WI38 (cell line): ENCODE results near the gene RFX3.

ENCODE experiments used
- H3K4me3 ChIP-seq: 2 replicates; pipeline ENCODE4 v1.5.1; 2011; ENCODE audit warnings: low read depth, mild to moderate bottlenecking, control low read depth, low read length
- TF ChIP-seq, protein P1 (sequence below): IDR thresholded peaks from 2 replicates; pipeline ENCODE4 v1.5.1; 2012; ENCODE audit warnings: low read depth, mild to moderate bottlenecking, control low read depth, low read length

The RFX3 gene

DNA sequence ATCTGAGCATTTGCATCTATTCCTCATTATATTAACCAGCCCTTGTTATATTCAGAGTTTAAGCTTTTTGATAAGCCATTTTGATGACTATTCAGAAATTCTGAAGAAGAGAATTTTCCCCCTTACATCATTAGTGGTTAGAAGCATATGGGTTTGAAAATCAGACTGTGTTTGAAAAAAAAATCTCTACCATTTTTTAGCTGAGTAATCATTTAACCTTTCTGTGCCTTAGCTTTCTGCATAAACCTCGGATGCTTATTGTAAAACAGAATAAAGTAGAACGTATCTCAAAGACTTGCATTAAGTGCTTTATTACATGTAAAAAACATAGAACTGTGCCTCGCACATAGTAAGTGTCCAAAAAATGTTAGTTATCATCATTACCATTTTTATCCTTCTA lies 278.6 kb downstream of the RFX3 start:
- H3K4me3 ChIP-seq = no peak overlapping the region
- TF ChIP-seq, protein P1, sequence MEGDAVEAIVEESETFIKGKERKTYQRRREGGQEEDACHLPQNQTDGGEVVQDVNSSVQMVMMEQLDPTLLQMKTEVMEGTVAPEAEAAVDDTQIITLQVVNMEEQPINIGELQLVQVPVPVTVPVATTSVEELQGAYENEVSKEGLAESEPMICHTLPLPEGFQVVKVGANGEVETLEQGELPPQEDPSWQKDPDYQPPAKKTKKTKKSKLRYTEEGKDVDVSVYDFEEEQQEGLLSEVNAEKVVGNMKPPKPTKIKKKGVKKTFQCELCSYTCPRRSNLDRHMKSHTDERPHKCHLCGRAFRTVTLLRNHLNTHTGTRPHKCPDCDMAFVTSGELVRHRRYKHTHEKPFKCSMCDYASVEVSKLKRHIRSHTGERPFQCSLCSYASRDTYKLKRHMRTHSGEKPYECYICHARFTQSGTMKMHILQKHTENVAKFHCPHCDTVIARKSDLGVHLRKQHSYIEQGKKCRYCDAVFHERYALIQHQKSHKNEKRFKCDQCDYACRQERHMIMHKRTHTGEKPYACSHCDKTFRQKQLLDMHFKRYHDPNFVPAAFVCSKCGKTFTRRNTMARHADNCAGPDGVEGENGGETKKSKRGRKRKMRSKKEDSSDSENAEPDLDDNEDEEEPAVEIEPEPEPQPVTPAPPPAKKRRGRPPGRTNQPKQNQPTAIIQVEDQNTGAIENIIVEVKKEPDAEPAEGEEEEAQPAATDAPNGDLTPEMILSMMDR = no peak

DNA sequence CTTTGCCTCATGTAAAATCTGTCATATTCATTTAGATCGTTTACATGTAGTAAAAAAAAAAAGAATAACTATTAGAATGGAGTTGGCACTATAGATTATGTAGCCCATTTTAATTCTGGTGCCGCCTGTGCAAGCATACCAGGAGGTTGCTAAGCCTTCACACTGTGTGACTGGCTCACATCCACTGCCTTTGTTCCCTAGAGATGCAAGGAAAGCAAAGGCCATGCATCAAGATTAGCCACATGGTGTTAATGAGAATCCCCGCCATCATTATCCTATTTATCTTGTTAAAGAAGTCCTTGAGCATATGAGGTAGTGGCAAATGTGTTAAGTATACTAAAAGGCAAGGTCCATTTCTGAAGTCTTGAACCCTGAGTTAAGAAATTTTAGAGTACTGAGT lies 279.6 kb downstream of the RFX3 start:
- no peak overlapping the region for H3K4me3 ChIP-seq
- TF ChIP-seq, protein P1 = no peak

DNA sequence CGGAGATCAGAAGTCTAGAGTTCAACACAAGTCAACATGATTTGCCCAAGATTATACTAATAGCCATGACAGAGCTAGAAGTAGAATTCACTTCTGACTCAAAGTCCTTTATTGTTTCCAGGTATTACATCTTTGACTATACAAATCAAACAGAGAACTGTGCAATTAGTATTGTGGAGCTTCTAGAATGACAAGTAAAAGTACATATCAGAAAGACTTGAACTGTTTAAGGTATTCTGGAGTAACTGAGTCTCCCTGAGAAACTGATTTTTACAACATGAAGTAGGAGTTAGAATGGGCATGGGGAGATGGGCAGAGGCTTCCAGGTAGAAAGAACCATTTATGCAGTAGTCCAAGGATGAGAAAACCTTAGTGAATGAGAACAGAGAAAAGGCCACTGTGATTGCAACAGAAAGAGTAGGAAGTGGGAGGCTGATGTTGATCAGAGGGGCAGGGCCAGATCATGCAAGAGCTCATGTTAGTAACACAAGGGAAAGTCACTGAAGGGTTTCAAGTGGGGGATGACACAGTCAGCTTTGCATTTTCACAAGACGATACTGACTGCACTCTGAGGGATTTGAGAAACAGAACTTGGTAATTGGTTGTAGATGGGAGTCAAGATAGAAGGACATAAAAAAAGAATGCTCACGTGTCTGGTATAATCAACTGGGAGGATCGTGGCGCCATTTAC lies 280.7 kb downstream of the RFX3 start:
- TF ChIP-seq, protein P1 = no peak
- H3K4me3 ChIP-seq = no peak overlapping the region

DNA sequence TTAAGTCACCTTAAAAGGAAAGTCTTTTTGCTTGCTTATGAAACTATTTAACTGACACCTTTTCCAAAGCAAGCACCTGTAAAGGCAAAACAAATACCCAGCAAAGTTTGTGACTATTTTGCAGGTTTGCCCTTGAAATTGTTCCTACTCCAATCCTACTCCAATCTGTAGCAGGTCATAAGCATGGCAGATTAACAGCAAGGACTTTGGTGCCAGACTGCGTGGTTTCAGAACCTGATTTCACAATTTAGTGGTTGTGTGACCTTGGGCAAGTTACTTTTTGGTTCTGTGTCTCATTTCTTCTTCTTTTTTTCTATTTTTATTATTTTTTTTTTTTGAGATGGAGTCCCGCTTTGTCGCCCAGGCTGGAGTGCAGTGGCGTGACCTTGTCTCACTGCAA lies 282.1 kb downstream of the RFX3 start:
- TF ChIP-seq, protein P1 = no peak
- H3K4me3 ChIP-seq = no peak overlapping the region

DNA sequence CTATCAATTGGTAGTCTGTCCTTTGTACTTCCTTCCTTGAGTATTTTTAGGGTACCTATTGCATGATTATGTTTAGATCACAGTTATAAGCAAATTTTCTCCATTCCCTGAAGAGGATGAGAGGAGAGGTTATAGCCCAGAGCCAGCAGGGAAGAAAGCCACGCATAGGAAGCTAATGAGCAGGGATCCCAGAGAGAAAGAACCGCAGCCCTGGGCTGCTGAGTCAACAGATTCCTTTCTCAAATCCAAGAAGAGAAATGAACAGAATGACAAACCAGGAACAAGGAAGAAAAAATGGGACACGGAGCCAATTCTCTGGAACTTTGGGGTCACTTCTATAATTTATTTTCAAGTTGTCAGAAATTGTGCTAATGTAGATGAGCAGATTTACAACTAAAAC lies 284.5 kb downstream of the RFX3 start:
- TF ChIP-seq, protein P1 = no peak
- no peak overlapping the region for H3K4me3 ChIP-seq

DNA sequence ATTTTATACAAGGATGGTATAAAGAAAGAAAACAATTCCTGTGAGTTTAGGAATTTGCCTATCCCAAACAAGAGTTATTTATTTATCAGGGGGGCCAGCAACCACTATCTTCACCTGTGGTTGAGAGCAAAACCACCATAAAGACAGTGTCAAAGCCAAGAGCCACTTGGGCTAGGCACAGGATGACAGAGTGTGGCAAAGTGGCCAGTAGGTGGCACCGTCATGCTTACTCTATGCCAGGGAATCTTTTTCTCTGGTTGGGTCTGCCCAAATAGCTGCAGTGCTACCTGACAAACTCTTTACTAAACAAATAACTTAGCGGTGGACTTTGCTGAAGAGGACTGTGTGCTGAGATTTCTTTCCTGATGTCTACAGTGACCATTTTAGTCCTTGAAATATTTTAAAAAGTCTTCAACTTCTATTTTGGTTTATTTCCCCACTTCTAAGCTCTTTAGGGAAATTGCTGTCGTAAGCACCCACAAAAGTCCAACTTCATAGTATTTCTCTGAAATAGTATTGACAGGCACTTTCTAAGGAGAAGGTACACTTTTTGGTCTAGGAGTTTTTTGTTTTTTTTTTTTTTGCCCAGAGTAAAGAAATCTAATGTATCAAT lies 285.0 kb downstream of the RFX3 start:
- no peak overlapping the region for H3K4me3 ChIP-seq

DNA sequence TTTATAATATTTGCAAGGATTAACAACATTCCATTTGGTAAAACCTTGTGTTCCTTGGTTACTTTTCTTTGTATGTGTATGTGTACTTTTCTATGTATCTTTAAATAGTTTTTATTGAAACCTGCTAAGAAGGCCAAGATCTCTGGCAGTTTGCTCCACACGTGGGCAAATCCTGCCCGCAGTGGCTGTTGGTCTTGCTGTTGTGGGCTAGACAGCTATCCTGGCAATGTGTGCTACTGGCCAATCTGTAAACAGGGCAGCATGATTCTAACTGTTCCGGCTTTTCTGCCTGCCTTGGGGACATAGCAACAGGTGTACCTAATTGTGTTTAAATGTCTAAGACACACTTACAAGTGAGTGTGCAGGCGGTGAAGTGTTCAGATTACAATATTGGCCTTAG lies 286.6 kb downstream of the RFX3 start:
- H3K4me3 ChIP-seq = no peak overlapping the region
- TF ChIP-seq, protein P1 = no peak

More for the DNA sequence above, 285.0 kb downstream of the RFX3 start:
- TF ChIP-seq, protein P1 = peak; percentile 82
